Suprapubic skin (tissue), 4 donors: Measurements from ENCODE around the gene MMD. TPM values are rescaled to one million over a fixed set of nuclear protein-coding genes. Genes with fewer than 3 reads are reported as not detected.

Experiments
- DNase-seq, 2 donors: peaks; one replicate each; pipeline ENCODE4 v3.0.0-alpha.2; 2019; ENCODE audit warnings: low spot score in 2 of 2
- H3K27ac ChIP-seq: fragments of 200-600 bp; sonication (generic); one replicate; pipeline ENCODE4 v1.5.1; 2019
- H3K27me3 ChIP-seq: fragments of 200-600 bp; sonication (generic); one replicate; pipeline ENCODE4 v1.5.1; 2019
- H3K36me3 ChIP-seq: fragments of 200-600 bp; sonication (generic); one replicate; pipeline ENCODE4 v1.5.1; 2019
- H3K4me1 ChIP-seq: fragments of 200-600 bp; sonication (generic); one replicate; pipeline ENCODE4 v1.5.1; 2019
- H3K4me3 ChIP-seq: fragments of 200-600 bp; sonication (generic); one replicate; pipeline ENCODE4 v1.5.1; 2019; ENCODE audit warnings: mild to moderate bottlenecking
- H3K9me3 ChIP-seq: fragments of 200-600 bp; sonication (generic); one replicate; pipeline ENCODE4 v1.5.1; 2019
- EP300 ChIP-seq: sonication (generic); formaldehyde crosslinking; IDR thresholded peaks from one replicate; pipeline ENCODE4 v1.6.1; 2017; ENCODE audit warnings: antibody characterized with exemption
- POLR2A ChIP-seq, 2 donors: fragments of 450-650 bp; IDR thresholded peaks; one replicate each; pipeline ENCODE4 v1.6.1; 2017; ENCODE audit warnings: antibody characterized with exemption in 2 of 2, mild to moderate bottlenecking in 2 of 2, moderate library complexity in 2 of 2
- POLR2AphosphoS5 ChIP-seq, 3 donors: sonication (generic); formaldehyde crosslinking; IDR thresholded peaks; one replicate each; pipeline ENCODE4 v1.6.1; 2017; ENCODE audit warnings: antibody characterized with exemption in 3 of 3
- WGBS: methylation state at CpG from one replicate; pipeline ENCODE4 v1.1.5; 2018; 5-methylcytosine and 5-hydroxymethylcytosine counted together
- total RNA-seq, 4 donors: library from RNA; depleted of rRNA; stranded (reverse); fragments of >200 nt; gene quantifications; one replicate each; pipeline ENCODE4 v1.1.0, GENCODE V29; 2016
- TF ChIP-seq, protein P1 (sequence below), 2 donors: fragments of 200-600 bp in 1 of 2; fragments of 450-650 bp in 1 of 2; sonication (generic) in 1 of 2; IDR thresholded peaks; one replicate each; pipeline ENCODE4 v1.5.1; 2016 to 2019; ENCODE audit warnings: antibody characterized with exemption in 2 of 2, mild to moderate bottlenecking in 1 of 2, moderate library complexity in 1 of 2

The MMD gene
- total RNA-seq, 4 donors from 2014 or later = 7.8 to 14.1 (median 9.4) TPM

DNA sequence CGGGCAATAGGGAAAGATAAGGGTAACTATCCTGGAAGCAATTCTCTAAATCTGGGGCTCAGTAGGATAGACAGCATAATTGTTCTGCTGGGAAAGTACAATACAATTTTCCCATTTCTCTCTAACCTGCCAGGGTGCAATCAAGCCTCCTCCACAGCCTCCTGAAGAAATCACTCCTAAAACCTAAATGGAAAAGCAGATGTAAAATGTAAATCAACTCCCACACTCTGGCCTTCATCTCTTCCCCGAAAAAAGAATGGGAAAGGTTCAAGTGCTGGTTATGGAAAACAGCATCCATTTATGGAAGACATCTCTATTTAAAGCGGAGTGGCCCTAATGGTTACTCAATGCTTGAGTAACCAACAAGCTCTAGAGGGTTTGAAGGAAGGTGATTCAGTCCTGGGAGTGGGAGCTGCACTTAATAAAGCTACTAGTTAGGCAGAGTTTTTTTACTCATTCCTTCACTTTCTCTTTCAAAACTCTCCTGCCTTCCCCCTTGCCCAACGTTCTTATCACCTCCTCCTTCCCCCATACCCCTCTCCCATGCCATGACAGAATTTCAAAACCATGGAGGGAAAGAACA, 5.1 kb downstream of the MMD start:
- TF ChIP-seq POLR2AphosphoS5 (IDR thresholded peaks at IDR 0.05) (no peak), EP300 (no peak), POLR2A (IDR thresholded peaks at IDR 0.05) (no peak)
- TF ChIP-seq, protein P1, sequence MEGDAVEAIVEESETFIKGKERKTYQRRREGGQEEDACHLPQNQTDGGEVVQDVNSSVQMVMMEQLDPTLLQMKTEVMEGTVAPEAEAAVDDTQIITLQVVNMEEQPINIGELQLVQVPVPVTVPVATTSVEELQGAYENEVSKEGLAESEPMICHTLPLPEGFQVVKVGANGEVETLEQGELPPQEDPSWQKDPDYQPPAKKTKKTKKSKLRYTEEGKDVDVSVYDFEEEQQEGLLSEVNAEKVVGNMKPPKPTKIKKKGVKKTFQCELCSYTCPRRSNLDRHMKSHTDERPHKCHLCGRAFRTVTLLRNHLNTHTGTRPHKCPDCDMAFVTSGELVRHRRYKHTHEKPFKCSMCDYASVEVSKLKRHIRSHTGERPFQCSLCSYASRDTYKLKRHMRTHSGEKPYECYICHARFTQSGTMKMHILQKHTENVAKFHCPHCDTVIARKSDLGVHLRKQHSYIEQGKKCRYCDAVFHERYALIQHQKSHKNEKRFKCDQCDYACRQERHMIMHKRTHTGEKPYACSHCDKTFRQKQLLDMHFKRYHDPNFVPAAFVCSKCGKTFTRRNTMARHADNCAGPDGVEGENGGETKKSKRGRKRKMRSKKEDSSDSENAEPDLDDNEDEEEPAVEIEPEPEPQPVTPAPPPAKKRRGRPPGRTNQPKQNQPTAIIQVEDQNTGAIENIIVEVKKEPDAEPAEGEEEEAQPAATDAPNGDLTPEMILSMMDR (IDR thresholded peaks at IDR 0.05) = no peak
- Histone ChIP-seq H3K4me3 (no peak overlapping the region), H3K4me1 (peaks cover 17% of the 10 kb centered on the region), H3K9me3 (no peaks in the 10 kb centered on the region), H3K27me3 (no peaks in the 10 kb centered on the region), H3K36me3 (peaks cover 4% of the 10 kb centered on the region), H3K27ac (no peak overlapping the region)
- no peak for DNase-seq
- 80% methylated on average over 4 of the region's 4 CpGs for WGBS

- Histone ChIP-seq H3K27me3 (no peaks in the 10 kb centered on the region), H3K4me3 (no peak overlapping the region), H3K9me3 (no peaks in the 10 kb centered on the region), H3K27ac (no peak overlapping the region), H3K36me3 (peaks cover 7% of the 10 kb centered on the region), H3K4me1 (peaks cover 13% of the 10 kb centered on the region)
- TF ChIP-seq POLR2AphosphoS5 (IDR thresholded peaks at IDR 0.05) (no peak), POLR2A (IDR thresholded peaks at IDR 0.05) (no peak), EP300 (no peak)
- TF ChIP-seq, protein P1 (IDR thresholded peaks at IDR 0.05) = no peak
- DNase-seq = no peak
Measured at GRCh38 chr17:55416000-55416399, 5.6 kb downstream of the MMD start.

DNA sequence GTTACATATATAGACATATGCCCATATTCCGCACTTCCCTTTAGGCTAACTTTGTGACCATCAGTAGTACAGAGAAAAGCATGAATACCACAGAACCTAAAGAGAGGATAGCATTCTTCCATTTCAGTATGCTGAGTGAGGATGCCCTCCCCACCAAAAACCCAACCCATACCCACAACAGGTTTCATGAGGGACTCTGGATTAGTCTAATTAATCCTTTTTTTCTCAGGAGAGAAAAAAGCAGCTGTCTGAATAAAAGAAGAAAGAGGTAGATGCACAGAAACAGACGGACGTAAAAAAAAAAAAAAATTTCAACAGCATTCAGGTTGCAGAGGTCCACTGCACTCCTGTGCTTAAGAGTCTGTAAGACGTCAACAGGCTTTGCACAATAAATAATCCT, 6.7 kb downstream of the MMD start:
- WGBS = 93% methylated on average over 4 of the region's 4 CpGs
- Histone ChIP-seq H3K36me3 (peaks cover 17% of the 10 kb centered on the region), H3K4me1 (peaks cover 2% of the 10 kb centered on the region), H3K27ac (no peak overlapping the region), H3K9me3 (no peaks in the 10 kb centered on the region), H3K4me3 (no peak overlapping the region), H3K27me3 (no peaks in the 10 kb centered on the region)
- no peak for DNase-seq
- TF ChIP-seq, protein P1 (IDR thresholded peaks at IDR 0.05) = no peak
- TF ChIP-seq EP300 = no peak
- TF ChIP-seq POLR2A (IDR thresholded peaks at IDR 0.05) = no peak
- no peak for TF ChIP-seq POLR2AphosphoS5 (IDR thresholded peaks at IDR 0.05)

DNA sequence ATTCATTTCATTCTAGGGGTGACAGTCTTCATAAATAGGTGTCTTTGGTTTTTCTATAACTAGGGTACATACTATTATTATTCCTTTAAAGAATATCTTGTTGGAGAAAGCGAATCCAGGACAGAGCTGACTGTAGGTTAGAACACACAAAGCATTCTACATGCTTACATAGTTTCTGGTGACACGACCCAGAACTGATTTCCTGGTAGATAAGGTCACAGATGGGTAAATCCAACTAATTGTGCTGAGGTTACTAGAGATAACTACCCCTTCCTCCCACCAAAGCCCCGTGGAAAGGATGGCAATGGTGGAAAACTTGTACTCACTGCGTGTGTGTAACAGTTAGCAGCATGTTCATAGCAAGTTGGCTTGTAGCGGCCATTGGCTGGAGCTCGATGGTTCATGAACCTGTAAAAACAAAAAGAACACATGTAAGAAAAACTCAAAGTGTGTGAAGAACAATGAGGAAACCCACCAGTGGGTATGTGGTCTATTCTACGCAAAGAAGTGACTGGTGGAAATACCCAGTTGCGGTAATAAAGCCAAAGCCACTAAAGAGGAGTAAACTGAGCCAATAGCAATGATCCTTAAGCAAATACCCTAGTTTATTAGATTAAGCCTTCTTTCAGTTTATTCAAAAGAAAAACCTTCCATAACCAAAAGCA, 7.7 kb downstream of the MMD start:
- 91% methylated on average over 8 of the region's 8 CpGs for WGBS
- TF ChIP-seq POLR2A (IDR thresholded peaks at IDR 0.05) = no peak
- no peak for TF ChIP-seq EP300
- Histone ChIP-seq H3K36me3 (peaks cover 27% of the 10 kb centered on the region), H3K27ac (no peak overlapping the region), H3K27me3 (no peaks in the 10 kb centered on the region), H3K4me1 (no peaks in the 10 kb centered on the region), H3K9me3 (no peaks in the 10 kb centered on the region), H3K4me3 (no peak overlapping the region)
- DNase-seq = no peak

GRCh38 chr17:55411463-55411855, 10.2 kb downstream of the MMD start:
- DNase-seq = no peak

More at GRCh38 chr17:55411463-55411855, 10.2 kb downstream of the MMD start:
- TF ChIP-seq POLR2AphosphoS5 (IDR thresholded peaks at IDR 0.05) = no peak
- no peak for TF ChIP-seq EP300
- TF ChIP-seq, protein P1 (IDR thresholded peaks at IDR 0.05) = no peak
- TF ChIP-seq POLR2A (IDR thresholded peaks at IDR 0.05) = no peak
- no peaks in the 10 kb centered on the region for H3K9me3 ChIP-seq
- no peak overlapping the region for H3K27ac ChIP-seq
- 83% methylated on average over 1 of the region's 1 CpG for WGBS
- H3K27me3 ChIP-seq = no peaks in the 10 kb centered on the region
- H3K4me3 ChIP-seq = no peak overlapping the region
- no peaks in the 10 kb centered on the region for H3K4me1 ChIP-seq
- H3K36me3 ChIP-seq = peaks cover 44% of the 10 kb centered on the region
